Stomach (tissue), 4 donors: ENCODE data around the gene SMARCA5.

Source experiments
- EP300 ChIP-seq: sonication (generic); formaldehyde crosslinking; IDR thresholded peaks from one replicate; pipeline ENCODE4 v1.6.1; 2017; ENCODE audit warnings: antibody characterized with exemption
- POLR2A ChIP-seq, 4 donors: fragments of 450-650 bp; IDR thresholded peaks; one replicate each; pipeline ENCODE4 v1.6.1; 2016; ENCODE audit warnings: antibody characterized with exemption in 4 of 4, control low read depth in 2 of 4, mild to moderate bottlenecking in 1 of 4, moderate library complexity in 1 of 4
- POLR2AphosphoS5 ChIP-seq, 3 donors: sonication (generic); formaldehyde crosslinking; IDR thresholded peaks; one replicate each; pipeline ENCODE4 v1.6.1; 2016; ENCODE audit warnings: antibody characterized with exemption in 3 of 3
- TF ChIP-seq, protein P1 (sequence below), 7 experiments: fragments of 450-650 bp in 4 of 7; fragments of 200-600 bp in 3 of 7; sonication (generic) in 3 of 7; IDR thresholded peaks; one replicate each; pipeline ENCODE4 v1.5.1; 2016 to 2019; ENCODE audit warnings: antibody characterized with exemption in 7 of 7, control low read depth in 2 of 7, mild to moderate bottlenecking in 1 of 7

GRCh38 chr4:143489106-143489505 lies 24.4 kb upstream of the SMARCA5 start:
- TF ChIP-seq POLR2AphosphoS5 (IDR thresholded peaks at IDR 0.05): no peak
- TF ChIP-seq EP300: no peak
- TF ChIP-seq, protein P1, sequence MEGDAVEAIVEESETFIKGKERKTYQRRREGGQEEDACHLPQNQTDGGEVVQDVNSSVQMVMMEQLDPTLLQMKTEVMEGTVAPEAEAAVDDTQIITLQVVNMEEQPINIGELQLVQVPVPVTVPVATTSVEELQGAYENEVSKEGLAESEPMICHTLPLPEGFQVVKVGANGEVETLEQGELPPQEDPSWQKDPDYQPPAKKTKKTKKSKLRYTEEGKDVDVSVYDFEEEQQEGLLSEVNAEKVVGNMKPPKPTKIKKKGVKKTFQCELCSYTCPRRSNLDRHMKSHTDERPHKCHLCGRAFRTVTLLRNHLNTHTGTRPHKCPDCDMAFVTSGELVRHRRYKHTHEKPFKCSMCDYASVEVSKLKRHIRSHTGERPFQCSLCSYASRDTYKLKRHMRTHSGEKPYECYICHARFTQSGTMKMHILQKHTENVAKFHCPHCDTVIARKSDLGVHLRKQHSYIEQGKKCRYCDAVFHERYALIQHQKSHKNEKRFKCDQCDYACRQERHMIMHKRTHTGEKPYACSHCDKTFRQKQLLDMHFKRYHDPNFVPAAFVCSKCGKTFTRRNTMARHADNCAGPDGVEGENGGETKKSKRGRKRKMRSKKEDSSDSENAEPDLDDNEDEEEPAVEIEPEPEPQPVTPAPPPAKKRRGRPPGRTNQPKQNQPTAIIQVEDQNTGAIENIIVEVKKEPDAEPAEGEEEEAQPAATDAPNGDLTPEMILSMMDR (IDR thresholded peaks at IDR 0.05): no peak
- TF ChIP-seq POLR2A (IDR thresholded peaks at IDR 0.05): no peak
